Activated B cell treated with CpG ODN at 0.5 μM for 24 hours (primary cell): ENCODE measurements around the gene MAP3K19. TPM values are rescaled to one million over a fixed set of nuclear protein-coding genes. Genes with fewer than 3 reads are reported as not detected.
A peak's percentile ranks its signal among the peaks of the same experiment; 100 is the strongest.

Experiments
- ATAC-seq: fragments of 200-7000 bp; cut with Tn5 transposase; one replicate; pipeline ENCODE4 v1.10.0; 2021; ENCODE audit warnings: low read depth, mild to moderate bottlenecking, moderate library complexity
- CTCF ChIA-PET: fragments of 350-600 bp; sonication (Branson Sonifier 250); formaldehyde crosslinking; loops from one replicate; lab custom pipeline; 2021; ENCODE audit warnings: antibody characterized with exemption; lab: Charles Lee
- POLR2A ChIA-PET: fragments of 350-600 bp; sonication (Branson Sonifier 250); formaldehyde crosslinking; loops from one replicate; lab custom pipeline; 2021; ENCODE audit warnings: antibody characterized with exemption; lab: Charles Lee
- DNase-seq: peaks from one replicate; pipeline ENCODE4 v3.0.0; 2022
- H3K27ac Mint-ChIP-seq: one replicate; pipeline ENCODE4 v1.8.0; 2020; ENCODE audit warnings: mixed read lengths
- H3K27me3 Mint-ChIP-seq: one replicate; pipeline ENCODE4 v1.8.0; 2021; ENCODE audit warnings: mixed read lengths
- H3K36me3 Mint-ChIP-seq: one replicate; pipeline ENCODE4 v1.8.0; 2021; ENCODE audit warnings: low read depth, mixed read lengths
- H3K4me1 Mint-ChIP-seq: one replicate; pipeline ENCODE4 v1.8.0; 2021; ENCODE audit warnings: mixed read lengths
- H3K4me3 Mint-ChIP-seq: one replicate; pipeline ENCODE4 v1.8.0; 2020; ENCODE audit warnings: mild to moderate bottlenecking, mixed read lengths
- H3K9me3 Mint-ChIP-seq: one replicate; pipeline ENCODE4 v1.8.0; 2020; ENCODE audit warnings: mixed read lengths
- CTCF ChIP-seq: fragments of 200-600 bp; IDR thresholded peaks from one replicate; pipeline ENCODE4 v1.8.0; 2022; ENCODE audit warnings: antibody characterized with exemption, mild to moderate bottlenecking
- intact Hi-C: fragments of 100-400 bp; cut with micrococcal nuclease; formaldehyde crosslinking; loops from one replicate; pipeline ENCODE4 v1.15.1; 2024
- total RNA-seq: library from RNA; stranded (reverse); gene quantifications from 2 replicates; pipeline ENCODE4 v1.2.3, GENCODE V29; 2022

MAP3K19 gene
- total RNA-seq, 1 donor from 2014 or later, result not detected

GRCh38 chr2:134946073-134946472 lies 101.2 kb downstream of the MAP3K19 start:
- ATAC-seq (no peak), DNase-seq (no peak)
- ChIA-PET CTCF (no interaction called here), POLR2A (interaction anchor here (0.5 kb wide), 1 partner anchor 17 kb away, joined by 5 read pairs; no protein-coding TSS in a partner anchor)
- intact Hi-C loops, result no loop called here
- Mint-ChIP-seq H3K27me3 (no peaks in the 10 kb centered on the region), H3K36me3 (peaks cover 73% of the 10 kb centered on the region), H3K9me3 (no peaks in the 10 kb centered on the region), H3K4me3 (no peak overlapping the region), H3K27ac (no peak overlapping the region), H3K4me1 (peaks cover 42% of the 10 kb centered on the region)
- TF ChIP-seq CTCF, result no peak

GRCh38 chr2:134944975-134945374 lies 102.3 kb downstream of the MAP3K19 start:
- no peaks in the 10 kb centered on the region for H3K9me3 Mint-ChIP-seq
- H3K36me3 Mint-ChIP-seq, result peaks cover 72% of the 10 kb centered on the region
- no peaks in the 10 kb centered on the region for H3K27me3 Mint-ChIP-seq
- peaks cover 36% of the 10 kb centered on the region for H3K4me1 Mint-ChIP-seq
- no peak overlapping the region for H3K4me3 Mint-ChIP-seq
- ChIA-PET POLR2A (no interaction called here), CTCF (no interaction called here)
- no peak for ATAC-seq
- TF ChIP-seq CTCF, result no peak
- intact Hi-C loops, result loop anchor here (5.0 kb wide), 1 partner anchor 587 kb away; the partner anchor contains the start of genes R3HDM1 and ZRANB3
- no peak for DNase-seq
- peak overlapping the region; percentile 5 for H3K27ac Mint-ChIP-seq

GRCh38 chr2:134943540-134943939 lies 103.7 kb downstream of the MAP3K19 start:
- POLR2A ChIA-PET, result no interaction called here
- Mint-ChIP-seq H3K27ac (peak overlapping the region; percentile 75), H3K27me3 (no peaks in the 10 kb centered on the region), H3K36me3 (peaks cover 71% of the 10 kb centered on the region), H3K9me3 (no peaks in the 10 kb centered on the region), H3K4me1 (peaks cover 32% of the 10 kb centered on the region), H3K4me3 (peak overlapping the region; percentile 11)
- CTCF ChIA-PET, result no interaction called here
- no peak for TF ChIP-seq CTCF
- ATAC-seq, result peak; percentile 57
- intact Hi-C loops, result loop anchor here (1.0 to 5.0 kb wide), 3 partner anchors 25 to 589 kb away; partner anchors contain the start of genes CCNT2, R3HDM1, RAB3GAP1 and ZRANB3
- DNase-seq, result no peak

- Mint-ChIP-seq H3K9me3 (no peaks in the 10 kb centered on the region), H3K27ac (no peak overlapping the region), H3K36me3 (peaks cover 66% of the 10 kb centered on the region), H3K27me3 (no peaks in the 10 kb centered on the region), H3K4me3 (no peak overlapping the region), H3K4me1 (peaks cover 35% of the 10 kb centered on the region)
- DNase-seq, result no peak
- no peak for TF ChIP-seq CTCF
- CTCF ChIA-PET, result no interaction called here
- no peak for ATAC-seq
- intact Hi-C loops, result no loop called here
- POLR2A ChIA-PET, result no interaction called here
These were observed 110.6 kb downstream of the MAP3K19 start for GRCh38 chr2:134936691-134937090.

GRCh38 chr2:134934641-134935040 lies 112.6 kb downstream of the MAP3K19 start:
- DNase-seq (no peak), ATAC-seq (no peak)
- peaks cover 54% of the 10 kb centered on the region for H3K4me1 Mint-ChIP-seq
- no peak overlapping the region for H3K4me3 Mint-ChIP-seq
- intact Hi-C loops, result no loop called here
- POLR2A ChIA-PET, result no interaction called here
- H3K27ac Mint-ChIP-seq, result no peak overlapping the region
- H3K9me3 Mint-ChIP-seq, result no peaks in the 10 kb centered on the region
- CTCF ChIA-PET, result no interaction called here
- H3K36me3 Mint-ChIP-seq, result peaks cover 67% of the 10 kb centered on the region
- no peaks in the 10 kb centered on the region for H3K27me3 Mint-ChIP-seq
- TF ChIP-seq CTCF, result no peak
